ENCODE results near the gene ENO4.

ENO4 gene

GRCh38 chr10:116870949-116871348 is 21.6 kb downstream of the ENO4 start:
- Histone ChIP-seq H3K27ac (ENCODE audit: low read depth, low read length) (no peak overlapping the region), H3K4me3 (ENCODE audit: low read depth, low read length) (no peak overlapping the region), H3K36me3 (ENCODE audit: insufficient read depth, low read length) (no peaks in the 10 kb centered on the region), H3K27me3 (ENCODE audit: insufficient read depth, low read length) (peaks cover 60% of the 10 kb centered on the region), H3K79me2 (ENCODE audit: control insufficient read depth, insufficient read depth, low read length, unreplicated experiment) (no peaks in the 10 kb centered on the region), H2AFZ (ENCODE audit: low read length, unreplicated experiment) (no peak overlapping the region), H3K4me1 (ENCODE audit: control insufficient read depth, insufficient read depth, low read length, unreplicated experiment) (no peaks in the 10 kb centered on the region)

- no peak overlapping the region for H2AFZ ChIP-seq (ENCODE audit: low read length, unreplicated experiment)
- H3K79me2 ChIP-seq (ENCODE audit: control insufficient read depth, insufficient read depth, low read length, unreplicated experiment): no peaks in the 10 kb centered on the region
- no peaks in the 10 kb centered on the region for H3K36me3 ChIP-seq (ENCODE audit: insufficient read depth, low read length)
- no peak overlapping the region for H3K27ac ChIP-seq (ENCODE audit: low read depth, low read length)
- H3K27me3 ChIP-seq (ENCODE audit: insufficient read depth, low read length): peaks cover 78% of the 10 kb centered on the region
- H3K4me1 ChIP-seq (ENCODE audit: control insufficient read depth, insufficient read depth, low read length, unreplicated experiment): no peaks in the 10 kb centered on the region
- no peak overlapping the region for H3K4me3 ChIP-seq (ENCODE audit: low read depth, low read length)
Measured at GRCh38 chr10:116873134-116873533, 23.8 kb downstream of the ENO4 start.

- Histone ChIP-seq H2AFZ (ENCODE audit: low read length, unreplicated experiment) (no peak overlapping the region), H3K27ac (ENCODE audit: low read depth, low read length) (no peak overlapping the region), H3K27me3 (ENCODE audit: insufficient read depth, low read length) (peaks cover 58% of the 10 kb centered on the region), H3K36me3 (ENCODE audit: insufficient read depth, low read length) (no peaks in the 10 kb centered on the region), H3K79me2 (ENCODE audit: control insufficient read depth, insufficient read depth, low read length, unreplicated experiment) (no peaks in the 10 kb centered on the region), H3K4me1 (ENCODE audit: control insufficient read depth, insufficient read depth, low read length, unreplicated experiment) (no peaks in the 10 kb centered on the region), H3K4me3 (ENCODE audit: low read depth, low read length) (no peak overlapping the region)
Measured at GRCh38 chr10:116875897-116876296, 26.6 kb downstream of the ENO4 start.

- Histone ChIP-seq H3K27me3 (ENCODE audit: insufficient read depth, low read length) (peaks cover 54% of the 10 kb centered on the region), H3K4me1 (ENCODE audit: control insufficient read depth, insufficient read depth, low read length, unreplicated experiment) (no peaks in the 10 kb centered on the region), H2AFZ (ENCODE audit: low read length, unreplicated experiment) (no peak overlapping the region), H3K36me3 (ENCODE audit: insufficient read depth, low read length) (no peaks in the 10 kb centered on the region), H3K27ac (ENCODE audit: low read depth, low read length) (no peak overlapping the region), H3K4me3 (ENCODE audit: low read depth, low read length) (no peak overlapping the region), H3K79me2 (ENCODE audit: control insufficient read depth, insufficient read depth, low read length, unreplicated experiment) (no peaks in the 10 kb centered on the region)
Measured at GRCh38 chr10:116877391-116877790, 28.1 kb downstream of the ENO4 start.

GRCh38 chr10:116878123-116878522 is 28.8 kb downstream of the ENO4 start:
- Histone ChIP-seq H3K36me3 (ENCODE audit: insufficient read depth, low read length) (no peaks in the 10 kb centered on the region), H3K4me3 (ENCODE audit: low read depth, low read length) (no peak overlapping the region), H2AFZ (ENCODE audit: low read length, unreplicated experiment) (no peak overlapping the region), H3K27me3 (ENCODE audit: insufficient read depth, low read length) (peaks cover 47% of the 10 kb centered on the region), H3K4me1 (ENCODE audit: control insufficient read depth, insufficient read depth, low read length, unreplicated experiment) (no peaks in the 10 kb centered on the region), H3K27ac (ENCODE audit: low read depth, low read length) (no peak overlapping the region), H3K79me2 (ENCODE audit: control insufficient read depth, insufficient read depth, low read length, unreplicated experiment) (no peaks in the 10 kb centered on the region)

- H3K27me3 ChIP-seq (ENCODE audit: insufficient read depth, low read length): peaks cover 30% of the 10 kb centered on the region
- H3K36me3 ChIP-seq (ENCODE audit: insufficient read depth, low read length): no peaks in the 10 kb centered on the region
- H3K4me1 ChIP-seq (ENCODE audit: control insufficient read depth, insufficient read depth, low read length, unreplicated experiment): no peaks in the 10 kb centered on the region
- no peaks in the 10 kb centered on the region for H3K79me2 ChIP-seq (ENCODE audit: control insufficient read depth, insufficient read depth, low read length, unreplicated experiment)
- H2AFZ ChIP-seq (ENCODE audit: low read length, unreplicated experiment): no peak overlapping the region
- H3K27ac ChIP-seq (ENCODE audit: low read depth, low read length): no peak overlapping the region
- H3K4me3 ChIP-seq (ENCODE audit: low read depth, low read length): no peak overlapping the region
Measured at GRCh38 chr10:116879817-116880216, 30.5 kb downstream of the ENO4 start.

- Histone ChIP-seq H3K27me3 (ENCODE audit: insufficient read depth, low read length) (peaks cover 22% of the 10 kb centered on the region; the same call in 1 of the 2 replicates), H3K27ac (ENCODE audit: low read depth, low read length) (no peak overlapping the region), H3K79me2 (ENCODE audit: control insufficient read depth, insufficient read depth, low read length, unreplicated experiment) (no peaks in the 10 kb centered on the region), H3K4me3 (ENCODE audit: low read depth, low read length) (no peak overlapping the region), H3K36me3 (ENCODE audit: insufficient read depth, low read length) (no peaks in the 10 kb centered on the region), H3K4me1 (ENCODE audit: control insufficient read depth, insufficient read depth, low read length, unreplicated experiment) (no peaks in the 10 kb centered on the region), H2AFZ (ENCODE audit: low read length, unreplicated experiment) (no peak overlapping the region)
Measured at GRCh38 chr10:116880716-116881482, 31.6 kb downstream of the ENO4 start.

GRCh38 chr10:116882639-116883038 is 33.3 kb downstream of the ENO4 start:
- no peak overlapping the region for H2AFZ ChIP-seq (ENCODE audit: low read length, unreplicated experiment)
- H3K36me3 ChIP-seq (ENCODE audit: insufficient read depth, low read length): no peaks in the 10 kb centered on the region
- no peaks in the 10 kb centered on the region for H3K79me2 ChIP-seq (ENCODE audit: control insufficient read depth, insufficient read depth, low read length, unreplicated experiment)
- peaks cover under 1% of the 10 kb centered on the region for H3K4me1 ChIP-seq (ENCODE audit: control insufficient read depth, insufficient read depth, low read length, unreplicated experiment)
- H3K4me3 ChIP-seq (ENCODE audit: low read depth, low read length): no peak overlapping the region
- peaks cover 7% of the 10 kb centered on the region; the same call in 1 of the 2 replicates for H3K27me3 ChIP-seq (ENCODE audit: insufficient read depth, low read length)
- H3K27ac ChIP-seq (ENCODE audit: low read depth, low read length): no peak overlapping the region

GRCh38 chr10:116886772-116887171 is 37.5 kb downstream of the ENO4 start:
- Histone ChIP-seq H3K27me3 (ENCODE audit: insufficient read depth, low read length) (no peaks in the 10 kb centered on the region), H3K27ac (ENCODE audit: low read depth, low read length) (no peak overlapping the region), H3K4me1 (ENCODE audit: control insufficient read depth, insufficient read depth, low read length, unreplicated experiment) (peaks cover 33% of the 10 kb centered on the region), H3K4me3 (ENCODE audit: low read depth, low read length) (no peak overlapping the region), H3K79me2 (ENCODE audit: control insufficient read depth, insufficient read depth, low read length, unreplicated experiment) (no peaks in the 10 kb centered on the region), H3K36me3 (ENCODE audit: insufficient read depth, low read length) (no peaks in the 10 kb centered on the region), H2AFZ (ENCODE audit: low read length, unreplicated experiment) (no peak overlapping the region)

GRCh38 chr10:116888380-116889055 is 39.2 kb downstream of the ENO4 start:
- Histone ChIP-seq H3K27ac (ENCODE audit: low read depth, low read length) (no peak overlapping the region), H3K4me1 (ENCODE audit: control insufficient read depth, insufficient read depth, low read length, unreplicated experiment) (peaks cover 37% of the 10 kb centered on the region), H3K79me2 (ENCODE audit: control insufficient read depth, insufficient read depth, low read length, unreplicated experiment) (no peaks in the 10 kb centered on the region), H3K36me3 (ENCODE audit: insufficient read depth, low read length) (no peaks in the 10 kb centered on the region), H2AFZ (ENCODE audit: low read length, unreplicated experiment) (no peak overlapping the region), H3K4me3 (ENCODE audit: low read depth, low read length) (peak overlapping the region; percentile 3; the same call in 1 of the 2 replicates), H3K27me3 (ENCODE audit: insufficient read depth, low read length) (no peaks in the 10 kb centered on the region)

GRCh38 chr10:116889066-116889465 is 39.8 kb downstream of the ENO4 start:
- H3K4me1 ChIP-seq (ENCODE audit: control insufficient read depth, insufficient read depth, low read length, unreplicated experiment): peaks cover 37% of the 10 kb centered on the region
- H2AFZ ChIP-seq (ENCODE audit: low read length, unreplicated experiment): no peak overlapping the region
- no peak overlapping the region for H3K27ac ChIP-seq (ENCODE audit: low read depth, low read length)
- H3K79me2 ChIP-seq (ENCODE audit: control insufficient read depth, insufficient read depth, low read length, unreplicated experiment): no peaks in the 10 kb centered on the region
- no peaks in the 10 kb centered on the region for H3K36me3 ChIP-seq (ENCODE audit: insufficient read depth, low read length)
- no peak overlapping the region for H3K4me3 ChIP-seq (ENCODE audit: low read depth, low read length)
- H3K27me3 ChIP-seq (ENCODE audit: insufficient read depth, low read length): no peaks in the 10 kb centered on the region

Data from ACC112 (cell line).